ENCODE data around the gene WIPF2.
A peak's percentile ranks its signal among the peaks of the same experiment; 100 is the strongest.
"Not testable (repeated sequence)": the region's sequence is repeated elsewhere in the genome, so short reads cannot be mapped to it uniquely, and the experiment has no call there.

The WIPF2 gene

DNA sequence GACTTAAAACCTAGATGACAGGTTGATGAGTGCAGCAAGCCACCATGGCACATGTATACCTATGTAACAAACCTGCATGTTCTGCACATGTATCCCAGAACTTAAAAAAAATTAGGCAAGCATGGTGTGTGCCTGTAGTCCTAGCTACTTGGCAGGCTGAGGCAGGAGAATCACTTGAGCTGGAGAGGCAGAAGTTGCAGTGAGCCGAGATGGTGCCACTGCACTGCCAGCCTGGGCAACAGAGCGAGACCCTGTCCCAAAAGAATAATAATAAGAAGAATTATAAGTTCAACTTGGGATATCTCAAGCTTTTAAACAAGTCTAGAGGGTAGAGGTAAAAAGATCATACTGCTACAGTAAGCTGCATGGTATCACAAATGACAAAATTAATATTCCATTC lies 78.4 kb downstream of the WIPF2 start:
- Histone ChIP-seq H3K9ac (ENCODE audit: low read length) (no peak overlapping the region), H4K20me1 (ENCODE audit: insufficient read depth, low read length) (peaks cover 3% of the 10 kb centered on the region; the same call in 1 of the 2 replicates), H3K79me2 (ENCODE audit: low read length) (no peaks in the 10 kb centered on the region), H2AFZ (ENCODE audit: low read depth, low read length) (no peak overlapping the region), H3K27me3 (ENCODE audit: low read depth, low read length) (no peaks in the 10 kb centered on the region), H3K4me1 (ENCODE audit: low read length) (no peaks in the 10 kb centered on the region), H3K4me2 (ENCODE audit: low read length) (no peak overlapping the region), H3K27ac (ENCODE audit: low read length) (no peak overlapping the region), H3K9me3 (ENCODE audit: insufficient read depth, low read length) (no peaks in the 10 kb centered on the region), H3K4me3 (ENCODE audit: low read length) (no peak overlapping the region), H3K36me3 (replicated peaks; ENCODE audit: low read depth, low read length) (peaks cover 63% of the 10 kb centered on the region)
- TF ChIP-seq EZH2phosphoT487 (IDR thresholded peaks at IDR 0.05; ENCODE audit: low read depth) = no peak
- TF ChIP-seq, protein P1, sequence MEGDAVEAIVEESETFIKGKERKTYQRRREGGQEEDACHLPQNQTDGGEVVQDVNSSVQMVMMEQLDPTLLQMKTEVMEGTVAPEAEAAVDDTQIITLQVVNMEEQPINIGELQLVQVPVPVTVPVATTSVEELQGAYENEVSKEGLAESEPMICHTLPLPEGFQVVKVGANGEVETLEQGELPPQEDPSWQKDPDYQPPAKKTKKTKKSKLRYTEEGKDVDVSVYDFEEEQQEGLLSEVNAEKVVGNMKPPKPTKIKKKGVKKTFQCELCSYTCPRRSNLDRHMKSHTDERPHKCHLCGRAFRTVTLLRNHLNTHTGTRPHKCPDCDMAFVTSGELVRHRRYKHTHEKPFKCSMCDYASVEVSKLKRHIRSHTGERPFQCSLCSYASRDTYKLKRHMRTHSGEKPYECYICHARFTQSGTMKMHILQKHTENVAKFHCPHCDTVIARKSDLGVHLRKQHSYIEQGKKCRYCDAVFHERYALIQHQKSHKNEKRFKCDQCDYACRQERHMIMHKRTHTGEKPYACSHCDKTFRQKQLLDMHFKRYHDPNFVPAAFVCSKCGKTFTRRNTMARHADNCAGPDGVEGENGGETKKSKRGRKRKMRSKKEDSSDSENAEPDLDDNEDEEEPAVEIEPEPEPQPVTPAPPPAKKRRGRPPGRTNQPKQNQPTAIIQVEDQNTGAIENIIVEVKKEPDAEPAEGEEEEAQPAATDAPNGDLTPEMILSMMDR (IDR thresholded peaks at IDR 0.05; ENCODE audit: low read depth, low read length) = no peak

DNA sequence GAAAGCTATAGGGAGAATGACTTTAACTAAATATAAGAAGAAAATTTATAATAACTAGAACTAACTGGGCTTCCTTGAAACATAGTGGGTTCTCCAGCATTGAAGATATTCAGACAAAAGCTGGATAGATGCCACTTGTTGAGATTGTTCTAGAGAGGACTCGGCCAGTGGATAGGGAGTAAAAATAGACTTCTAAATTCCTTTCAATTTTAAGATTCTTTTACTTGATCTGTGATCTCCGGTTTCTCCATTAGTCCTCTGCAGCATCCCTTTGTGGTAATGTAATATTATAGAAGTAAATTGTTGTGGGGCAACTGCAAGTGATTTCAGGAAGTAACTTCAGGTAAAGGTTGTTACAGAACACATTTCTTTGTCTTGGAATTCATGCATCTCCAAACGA lies 79.6 kb downstream of the WIPF2 start:
- peaks cover 9% of the 10 kb centered on the region for H4K20me1 ChIP-seq (ENCODE audit: insufficient read depth, low read length)
- H3K4me3 ChIP-seq (ENCODE audit: low read length) = no peak overlapping the region
- H3K4me1 ChIP-seq (ENCODE audit: low read length) = no peaks in the 10 kb centered on the region
- no peaks in the 10 kb centered on the region for H3K79me2 ChIP-seq (ENCODE audit: low read length)
- peaks cover 66% of the 10 kb centered on the region for H3K36me3 ChIP-seq (replicated peaks; ENCODE audit: low read depth, low read length)
- TF ChIP-seq, protein P1 (IDR thresholded peaks at IDR 0.05; ENCODE audit: low read depth, low read length) = no peak
- no peak for TF ChIP-seq EZH2phosphoT487 (IDR thresholded peaks at IDR 0.05; ENCODE audit: low read depth)
- no peaks in the 10 kb centered on the region for H3K27me3 ChIP-seq (ENCODE audit: low read depth, low read length)
- no peak overlapping the region for H3K4me2 ChIP-seq (ENCODE audit: low read length)
- no peak overlapping the region for H2AFZ ChIP-seq (ENCODE audit: low read depth, low read length)
- H3K27ac ChIP-seq (ENCODE audit: low read length) = no peak overlapping the region
- H3K9me3 ChIP-seq (ENCODE audit: insufficient read depth, low read length) = no peaks in the 10 kb centered on the region
- H3K9ac ChIP-seq (ENCODE audit: low read length) = no peak overlapping the region

- H3K79me2 ChIP-seq (ENCODE audit: low read length); H3K4me2 ChIP-seq (ENCODE audit: low read length): not testable (repeated sequence)
- H3K36me3 ChIP-seq (replicated peaks; ENCODE audit: low read depth, low read length) = peaks cover 66% of the 10 kb centered on the region
These were observed 80.2 kb downstream of the WIPF2 start for GRCh38 chr17:40299159-40299757.

DNA sequence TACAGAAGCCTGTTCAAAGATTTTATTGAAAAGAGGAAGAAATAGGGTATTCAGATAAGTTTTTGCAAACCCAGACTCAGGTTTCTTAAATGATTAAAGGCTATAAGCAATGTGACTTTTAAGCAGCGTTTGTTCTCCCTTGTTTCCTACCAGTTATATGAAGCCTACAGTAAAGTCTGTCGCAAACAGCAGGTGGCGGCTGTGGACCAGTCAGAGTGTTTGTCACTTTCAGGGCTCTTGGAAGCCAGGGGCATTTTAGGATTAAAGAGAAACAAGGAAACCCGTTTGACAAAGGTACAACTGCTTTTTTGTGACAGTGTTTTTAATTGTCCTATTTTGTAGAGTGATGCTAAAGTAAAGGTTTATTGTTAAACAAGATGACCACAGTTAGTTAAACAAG lies 82.2 kb downstream of the WIPF2 start:
- no peak overlapping the region for H3K9ac ChIP-seq (ENCODE audit: low read length)
- no peaks in the 10 kb centered on the region for H3K9me3 ChIP-seq (ENCODE audit: insufficient read depth, low read length)
- peaks cover 17% of the 10 kb centered on the region for H4K20me1 ChIP-seq (ENCODE audit: insufficient read depth, low read length)
- no peak overlapping the region for H3K27ac ChIP-seq (ENCODE audit: low read length)
- no peak overlapping the region for H3K4me3 ChIP-seq (ENCODE audit: low read length)
- H3K36me3 ChIP-seq (replicated peaks; ENCODE audit: low read depth, low read length) = peaks cover 51% of the 10 kb centered on the region
- H3K4me2 ChIP-seq (ENCODE audit: low read length) = no peak overlapping the region
- H3K4me1 ChIP-seq (ENCODE audit: low read length) = no peaks in the 10 kb centered on the region
- H3K79me2 ChIP-seq (ENCODE audit: low read length) = no peaks in the 10 kb centered on the region
- H2AFZ ChIP-seq (ENCODE audit: low read depth, low read length) = no peak overlapping the region
- H3K27me3 ChIP-seq (ENCODE audit: low read depth, low read length) = no peaks in the 10 kb centered on the region
- no peak for TF ChIP-seq EZH2phosphoT487 (IDR thresholded peaks at IDR 0.05; ENCODE audit: low read depth)
- TF ChIP-seq, protein P1 (IDR thresholded peaks at IDR 0.05; ENCODE audit: low read depth, low read length) = peak; percentile 27

More at GRCh38 chr17:40299159-40299757, 80.2 kb downstream of the WIPF2 start:
- H3K9me3 ChIP-seq (ENCODE audit: insufficient read depth, low read length); H3K27ac ChIP-seq (ENCODE audit: low read length); H3K9ac ChIP-seq (ENCODE audit: low read length); H2AFZ ChIP-seq (ENCODE audit: low read depth, low read length); H3K4me1 ChIP-seq (ENCODE audit: low read length); H3K4me3 ChIP-seq (ENCODE audit: low read length); H3K27me3 ChIP-seq (ENCODE audit: low read depth, low read length): not testable (repeated sequence)
- peaks cover 15% of the 10 kb centered on the region for H4K20me1 ChIP-seq (ENCODE audit: insufficient read depth, low read length)

Data from OCI-LY3 (cell line).